GM12875 (cell line): ENCODE results near the gene HAVCR2.

Experiments
- H3K4me3 ChIP-seq: one replicate; pipeline ENCODE4 v1.5.1; 2011; ENCODE audit warnings: low read depth, low read length, control low read depth
- CTCF ChIP-seq: IDR thresholded peaks from 2 replicates; pipeline ENCODE4 v1.5.1; 2011; ENCODE audit warnings: low read depth, mild to moderate bottlenecking, control low read depth, inconsistent platforms, low read length, moderate library complexity, borderline replicate concordance; ENCODE audit not compliant: insufficient read depth

The HAVCR2 gene

GRCh38 chr5:157088342-157088990 is 20.4 kb downstream of the HAVCR2 start:
- no peak overlapping the region for H3K4me3 ChIP-seq
- TF ChIP-seq CTCF = no peak

DNA sequence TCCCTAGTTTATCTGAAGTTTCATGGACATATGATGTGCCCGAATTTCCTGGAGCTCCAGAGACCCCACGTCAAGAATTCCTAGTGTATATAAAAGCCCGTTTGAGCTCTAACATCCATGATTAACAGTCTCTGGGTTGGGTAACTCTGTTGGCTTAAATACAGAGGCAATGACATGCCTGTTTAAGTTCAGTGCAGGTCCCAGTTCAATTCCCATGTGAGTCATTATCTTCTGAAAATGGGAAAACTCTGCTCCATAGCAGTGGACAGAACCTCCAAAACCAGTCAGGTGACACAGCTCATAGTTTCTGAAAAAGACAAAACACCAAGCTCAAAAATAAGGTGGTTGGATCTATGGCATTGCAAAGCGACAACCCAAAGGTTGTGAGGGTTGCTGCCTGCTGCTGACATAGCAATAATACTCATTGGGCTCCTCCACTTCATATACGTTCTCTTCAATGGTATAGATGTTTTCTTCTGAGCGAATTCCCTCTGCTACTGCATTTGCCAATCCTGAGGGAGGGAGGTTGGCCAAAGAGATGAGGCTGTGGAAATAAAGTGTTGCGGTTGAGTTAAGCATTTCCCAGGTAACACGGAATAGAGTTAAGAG is 22.0 kb downstream of the HAVCR2 start:
- no peak for TF ChIP-seq CTCF
- no peak overlapping the region for H3K4me3 ChIP-seq

- no peak for TF ChIP-seq CTCF
- no peak overlapping the region for H3K4me3 ChIP-seq
Observed at GRCh38 chr5:157085930-157086329, 22.9 kb downstream of the HAVCR2 start.

DNA sequence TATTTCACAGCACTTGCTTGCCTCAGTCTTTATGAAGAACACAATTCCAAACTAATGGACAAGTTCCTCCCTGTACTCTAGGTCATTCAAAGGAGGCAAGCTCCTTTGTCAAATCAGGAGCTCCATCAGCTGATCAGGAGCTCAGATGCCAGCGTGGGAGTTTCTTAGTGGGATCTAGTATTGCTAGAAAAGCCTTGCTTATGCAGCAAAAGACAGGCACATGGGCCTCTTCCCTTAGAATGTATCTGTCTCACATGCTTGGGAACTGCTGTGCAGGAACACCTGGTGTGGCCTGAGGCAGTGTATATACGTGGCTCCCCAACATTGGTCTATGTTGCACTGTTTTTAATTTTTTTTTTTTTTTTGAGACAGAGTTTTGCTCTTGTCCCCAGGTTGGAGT is 28.6 kb downstream of the HAVCR2 start:
- no peak overlapping the region for H3K4me3 ChIP-seq

GRCh38 chr5:157076558-157076957 is 32.3 kb downstream of the HAVCR2 start:
- no peak for TF ChIP-seq CTCF
- no peak overlapping the region for H3K4me3 ChIP-seq

More for the DNA sequence above, 28.6 kb downstream of the HAVCR2 start:
- no peak for TF ChIP-seq CTCF

DNA sequence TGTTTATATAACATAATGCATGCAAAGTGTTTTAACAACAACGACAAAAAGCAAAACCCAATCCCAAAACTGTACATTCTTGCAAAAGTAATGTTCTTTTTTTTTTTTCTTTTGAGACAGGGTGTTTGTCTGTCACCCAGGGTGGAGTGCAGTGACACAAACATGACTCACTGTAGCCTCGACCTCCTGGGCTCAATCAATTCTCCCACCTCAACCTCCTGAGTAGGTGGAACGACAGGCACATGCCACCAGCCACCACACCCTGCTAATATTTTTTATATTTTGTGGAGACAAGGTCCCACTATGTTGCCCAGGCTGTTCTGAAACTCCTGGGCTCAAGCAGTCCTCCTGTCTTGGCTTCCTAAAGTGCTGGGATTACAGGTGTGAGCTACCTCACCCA is 36.3 kb downstream of the HAVCR2 start:
- H3K4me3 ChIP-seq = no peak overlapping the region
- no peak for TF ChIP-seq CTCF

DNA sequence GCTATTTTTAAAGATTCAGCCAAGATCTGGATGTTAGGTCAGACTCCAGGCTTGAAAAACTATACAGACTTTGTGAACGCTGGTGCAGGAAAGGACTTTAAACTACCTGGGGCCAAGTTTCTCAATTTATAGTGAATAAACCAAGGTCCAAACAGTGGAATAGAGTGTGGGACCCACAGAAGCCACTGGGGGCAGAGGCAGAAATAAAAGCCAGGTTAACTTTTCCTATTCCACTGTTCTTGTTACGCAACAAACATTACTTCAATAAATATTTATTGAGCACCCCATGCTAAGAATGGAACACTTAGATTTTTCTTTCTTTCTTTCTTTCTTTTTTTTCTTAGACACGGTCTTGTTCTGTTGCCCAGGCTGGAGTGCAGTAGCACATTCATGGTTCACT is 38.9 kb downstream of the HAVCR2 start:
- 0 out of 2 replicates have a peak, but pooled peaks have one; percentile 17 for TF ChIP-seq CTCF
- H3K4me3 ChIP-seq = no peak overlapping the region
